SK-MEL-5 (cell line): ENCODE data around the gene HNF4A. TPM values are rescaled to one million over a fixed set of nuclear protein-coding genes. Genes with fewer than 3 reads are reported as not detected.

ENCODE experiments used
- DNase-seq: peaks from one replicate; pipeline ENCODE4 v3.0.0-alpha.2; 2016; ENCODE audit warnings: low read depth, low spot score
- in situ Hi-C: cut with HindIII; loops from 2 replicates; pipeline ENCODE4 v1.10.0; 2016; ENCODE audit warnings: low sequenced_read_pairs, high pct_unique_total_duplicates, low pct_unique_long_range_greater_than_20kb
- total RNA-seq: library from RNA; depleted of rRNA; stranded (reverse); fragments of >200 nt; shearing (Covaris generic); gene quantifications from 2 replicates; pipeline ENCODE4 v1.2.3, GENCODE V29; 2014

Gene HNF4A
- total RNA-seq, 1 experiment from 2014 or later, result 0.05 TPM

GRCh38 chr20:44399446-44399845 is 43.9 kb downstream of the HNF4A start:
- no peak for DNase-seq
- in situ Hi-C loops, result loop anchor here (10.0 kb wide), 1 partner anchor 65 kb away; no protein-coding TSS in a partner anchor

DNA sequence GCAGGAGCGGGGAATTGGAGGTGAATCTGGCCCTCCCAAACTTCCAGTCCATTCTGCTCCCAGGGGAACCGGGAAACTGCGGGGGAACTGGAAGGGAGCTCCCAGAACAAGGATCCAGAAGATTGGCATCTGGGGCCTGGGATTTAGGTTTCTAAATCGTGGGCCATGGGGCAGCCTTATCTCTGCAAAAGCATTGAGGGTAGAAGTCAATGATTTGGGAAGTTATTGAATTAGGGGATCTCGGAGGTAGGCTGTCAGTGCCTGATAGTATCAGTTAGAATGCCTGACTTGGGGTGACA is 45.1 kb downstream of the HNF4A start:
- no peak for DNase-seq
- in situ Hi-C loops, result no loop called here

- DNase-seq, result no peak
- in situ Hi-C loops, result no loop called here
These were observed 45.7 kb downstream of the HNF4A start for GRCh38 chr20:44400970-44401769.

DNA sequence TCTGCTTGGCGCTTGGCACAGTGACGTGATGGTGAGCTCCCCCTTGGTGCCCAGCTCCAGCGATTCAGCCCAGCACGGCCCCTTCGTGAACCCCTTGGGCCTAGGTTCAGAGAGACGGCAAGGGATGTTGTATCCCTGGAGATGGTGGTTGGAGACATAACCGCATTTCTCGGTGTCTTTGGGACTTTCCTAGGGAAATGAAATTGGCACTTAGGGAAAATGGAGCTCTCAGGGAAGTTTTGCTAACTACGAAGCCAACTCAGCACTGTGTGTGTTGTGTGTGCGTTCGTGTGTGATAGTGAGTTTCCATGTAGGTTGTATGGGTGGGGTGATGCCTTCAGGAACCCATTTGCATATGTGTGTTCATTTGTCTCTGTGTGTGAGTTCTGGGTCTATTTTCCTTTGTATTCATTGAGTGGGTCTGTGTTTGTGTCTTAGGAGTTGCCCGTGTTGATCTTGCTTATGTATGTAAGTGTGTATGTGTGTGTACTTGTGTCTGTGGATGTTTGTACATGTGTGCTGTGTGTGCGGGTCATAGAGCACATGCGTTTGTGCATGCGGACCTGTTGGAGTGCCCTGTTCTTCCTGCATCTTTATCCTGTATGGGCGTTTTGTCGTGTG is 46.4 kb downstream of the HNF4A start:
- in situ Hi-C loops, result no loop called here

GRCh38 chr20:44402391-44403193 is 47.1 kb downstream of the HNF4A start:
- DNase-seq, result no peak
- in situ Hi-C loops, result no loop called here

More for the DNA sequence above, 46.4 kb downstream of the HNF4A start:
- DNase-seq, result no peak

- no peak for DNase-seq
- in situ Hi-C loops, result no loop called here
These were observed 48.0 kb downstream of the HNF4A start for GRCh38 chr20:44403194-44404112.

DNA sequence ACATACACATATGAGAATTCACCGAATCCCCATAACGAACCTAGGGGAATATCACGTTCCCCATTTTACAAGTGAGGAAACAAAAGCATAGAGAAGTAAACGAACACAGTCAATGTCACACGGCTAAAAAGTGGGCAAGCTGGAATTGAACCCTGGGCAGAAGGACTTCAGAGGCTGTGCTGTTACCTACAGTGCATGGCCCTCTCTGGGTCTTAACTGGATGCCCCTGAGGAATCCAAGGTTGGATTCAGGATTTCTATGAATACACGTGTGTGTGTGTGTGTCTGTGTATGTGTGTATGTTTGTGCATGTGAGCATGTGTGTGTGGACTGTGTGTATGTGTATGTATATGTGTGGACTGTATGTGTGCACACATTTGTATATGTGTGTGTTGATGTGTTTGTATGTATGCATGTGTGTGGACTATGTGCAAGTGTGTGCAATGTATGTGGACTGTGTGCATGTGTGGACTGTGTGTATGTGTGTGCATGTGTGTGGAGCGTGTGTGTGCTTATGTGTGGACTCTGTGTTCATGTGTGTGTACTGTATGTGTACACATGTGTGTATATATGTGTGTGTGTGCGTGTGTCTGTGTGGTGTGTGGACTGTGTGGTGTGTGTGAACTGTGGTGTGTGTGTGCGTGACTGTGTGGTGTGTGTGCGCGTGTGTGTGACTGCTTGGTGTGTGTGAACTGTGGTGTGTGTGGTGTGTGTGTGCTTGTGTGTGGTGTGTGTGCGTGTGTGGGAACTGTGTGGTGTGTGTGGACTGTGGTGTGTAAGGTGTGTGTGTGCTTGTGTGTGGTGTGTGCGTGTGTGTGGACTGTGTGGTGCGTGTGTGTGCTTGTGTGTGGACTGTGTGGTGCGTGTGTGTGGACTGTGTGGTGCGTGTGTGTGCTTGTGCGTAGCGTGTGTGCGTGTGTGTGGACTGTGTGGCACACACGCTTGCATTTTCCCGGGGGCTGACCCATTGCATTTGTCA is 49.0 kb downstream of the HNF4A start:
- no peak for DNase-seq
- in situ Hi-C loops, result no loop called here

DNA sequence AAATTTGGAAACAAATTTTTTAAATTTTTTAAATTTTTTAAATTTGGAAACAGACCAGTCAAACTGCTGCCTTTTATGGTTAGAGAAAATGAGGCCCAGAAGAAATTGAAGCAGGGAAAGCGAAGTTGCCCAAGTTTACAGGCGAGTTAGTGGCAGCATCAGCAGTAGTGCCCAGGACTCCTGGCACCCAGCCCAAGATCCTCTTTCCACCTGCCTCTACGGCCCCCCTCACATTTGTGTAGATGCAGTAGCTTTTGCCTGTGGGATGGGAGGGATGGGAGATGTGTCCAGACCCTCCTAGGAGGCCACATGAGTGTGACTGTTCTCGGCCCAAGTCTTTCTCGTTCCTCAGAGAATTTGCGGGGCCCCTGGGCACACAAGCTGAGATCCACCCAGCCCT is 49.8 kb downstream of the HNF4A start:
- DNase-seq, result no peak
- in situ Hi-C loops, result no loop called here

GRCh38 chr20:44405785-44406571 is 50.5 kb downstream of the HNF4A start:
- in situ Hi-C loops, result no loop called here
- no peak for DNase-seq

- in situ Hi-C loops, result no loop called here
- no peak for DNase-seq
These were observed 51.2 kb downstream of the HNF4A start for GRCh38 chr20:44406572-44407137.

- in situ Hi-C loops, result no loop called here
- DNase-seq, result no peak
These were observed 52.1 kb downstream of the HNF4A start for GRCh38 chr20:44407402-44408184.

- in situ Hi-C loops, result no loop called here
- no peak for DNase-seq
These were observed 53.7 kb downstream of the HNF4A start for GRCh38 chr20:44409132-44409600.

- DNase-seq, result no peak
- in situ Hi-C loops, result no loop called here
These were observed 55.1 kb downstream of the HNF4A start for GRCh38 chr20:44410583-44411019.

- DNase-seq, result no peak
- in situ Hi-C loops, result no loop called here
These were observed 55.7 kb downstream of the HNF4A start for GRCh38 chr20:44411020-44411756.
